RWPE1 (cell line): ENCODE results near the gene SH3PXD2A.
A peak's percentile ranks its signal among the peaks of the same experiment; 100 is the strongest.

Source experiments
- CTCF ChIA-PET: fragments of 350-600 bp; sonication (Branson Sonifier 250); formaldehyde crosslinking; extraction: SDS; loops from one replicate; lab custom pipeline; 2021; lab: Yijun Ruan, JAX
- POLR2A ChIA-PET: fragments of 400-600 bp; formaldehyde crosslinking; extraction: SDS; loops from one replicate; lab custom pipeline; 2020; ENCODE audit warnings: antibody characterized with exemption; ENCODE audit not compliant: low non-redundant PET; lab: Yijun Ruan, JAX
- DNase-seq: peaks from one replicate; pipeline ENCODE4 v3.0.0; 2012; ENCODE audit warnings: low spot score
- H3K27ac ChIP-seq: fragments of 450-650 bp; 2 replicates; pipeline ENCODE4 v1.5.1; 2017
- CTCF ChIP-seq: fragments of 450-650 bp; conservative IDR thresholded peaks from 2 replicates; pipeline ENCODE4 v1.5.1; 2017; ENCODE audit warnings: low read depth, mild to moderate bottlenecking

Gene SH3PXD2A

DNA sequence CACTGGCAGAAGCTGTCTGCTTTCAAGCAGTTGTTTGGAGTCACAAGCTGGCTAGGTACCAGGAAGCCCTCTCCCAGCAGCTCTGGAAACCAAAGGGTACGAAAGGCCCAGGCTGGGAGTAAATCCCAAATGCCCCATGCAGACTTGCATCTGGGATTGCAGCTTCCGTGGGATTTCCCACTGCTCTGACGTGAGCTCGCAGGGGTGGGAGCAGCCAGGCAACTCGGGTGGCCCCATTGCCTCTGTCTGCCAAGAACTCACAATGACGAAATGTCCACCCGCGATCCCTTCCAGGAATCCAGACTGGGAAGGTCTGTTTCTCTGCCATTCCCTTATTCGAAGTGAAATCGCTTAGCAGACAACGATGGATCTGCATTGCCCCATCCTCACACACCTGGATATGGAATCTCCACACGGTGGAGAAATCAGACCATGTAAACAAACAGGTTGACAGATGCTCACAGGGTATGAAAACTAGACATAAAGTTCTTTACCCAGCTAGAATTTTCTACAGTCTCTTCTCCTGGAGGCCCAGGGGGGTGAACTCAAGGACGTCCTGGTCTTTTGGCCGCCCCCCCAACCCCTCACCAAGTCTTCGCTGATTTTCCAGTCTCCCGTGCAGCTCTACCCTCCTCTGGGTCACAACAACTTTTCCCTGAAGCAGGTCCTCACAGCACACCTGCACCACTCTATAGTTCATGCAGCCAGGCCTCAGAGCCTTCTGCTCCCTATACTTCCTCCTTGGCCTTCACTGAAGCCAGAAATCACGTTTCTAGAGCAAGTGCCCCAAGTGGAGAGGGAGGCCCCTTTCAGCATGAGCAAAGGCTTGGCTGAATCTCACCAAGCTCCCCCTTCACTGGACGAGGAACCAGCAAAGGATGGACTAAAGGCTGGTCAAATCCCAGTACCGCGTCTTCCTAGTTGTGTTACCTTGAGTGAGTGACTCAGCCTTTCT lies 20.0 kb downstream of the SH3PXD2A start:
- ChIA-PET CTCF (interaction anchor here (0.6 kb wide), 1 partner anchor 341 kb away, joined by 3 read pairs; no protein-coding TSS in a partner anchor), POLR2A (no interaction called here)
- peak overlapping the region; percentile 57 for H3K27ac ChIP-seq
- no peak for TF ChIP-seq CTCF
- DNase-seq: no peak

GRCh38 chr10:103834436-103835095 lies 20.8 kb downstream of the SH3PXD2A start:
- H3K27ac ChIP-seq: peak overlapping the region; percentile 57

GRCh38 chr10:103833731-103834365 lies 21.5 kb downstream of the SH3PXD2A start:
- H3K27ac ChIP-seq: peak overlapping the region; percentile 52
- ChIA-PET CTCF (interaction anchor here (0.6 kb wide), 1 partner anchor 20 kb away, joined by 6 read pairs; no protein-coding TSS in a partner anchor), POLR2A (no interaction called here)
- TF ChIP-seq CTCF: no peak
- DNase-seq: no peak

More at GRCh38 chr10:103834436-103835095, 20.8 kb downstream of the SH3PXD2A start:
- no peak for DNase-seq
- POLR2A ChIA-PET: no interaction called here
- TF ChIP-seq CTCF: no peak
- CTCF ChIA-PET: interaction anchor here (0.7 kb wide), 1 partner anchor 14 kb away, joined by 4 read pairs; no protein-coding TSS in a partner anchor

DNA sequence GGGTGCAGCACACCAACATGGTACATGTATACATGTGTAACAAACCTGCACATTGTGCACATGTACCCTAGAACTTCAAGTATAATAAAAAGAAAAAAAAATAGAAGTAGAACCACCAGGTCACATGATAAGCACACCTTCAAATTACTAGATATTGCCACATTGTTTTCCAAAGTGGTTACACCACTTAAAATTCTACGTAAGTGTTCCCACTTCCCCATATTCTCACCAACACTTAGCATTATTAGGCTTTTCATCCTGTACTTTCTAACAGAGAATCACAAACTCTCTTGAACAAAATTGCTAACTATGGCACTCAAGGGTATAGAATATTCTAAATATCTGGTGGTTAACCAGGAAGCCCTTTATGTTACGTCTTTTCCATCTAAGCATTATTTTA lies 22.6 kb downstream of the SH3PXD2A start:
- TF ChIP-seq CTCF: no peak
- no peak for DNase-seq
- H3K27ac ChIP-seq: no peak overlapping the region
- ChIA-PET CTCF (interaction anchor here (0.6 kb wide), 1 partner anchor 37 kb away, joined by 4 read pairs; no protein-coding TSS in a partner anchor), POLR2A (no interaction called here)

- no peak for TF ChIP-seq CTCF
- no peak for DNase-seq
- no peak overlapping the region for H3K27ac ChIP-seq
- POLR2A ChIA-PET: no interaction called here
- CTCF ChIA-PET: interaction anchor here (0.6 to 0.7 kb wide), 2 partner anchors 9 to 14 kb away, joined by 3 to 4 read pairs; no protein-coding TSS in a partner anchor
These were observed 25.4 kb downstream of the SH3PXD2A start for GRCh38 chr10:103829838-103830465.
